HG02840 (cell line): ENCODE results near the gene GPC5.

Experiments
- ATAC-seq: cut with Tn5 transposase; IDR thresholded peaks from one replicate; pipeline ENCODE4 v1.9.1; 2021; ENCODE audit warnings: mild to moderate bottlenecking, moderate library complexity, moderate number of reproducible peaks; ENCODE audit not compliant: unreplicated experiment, low FRiP score

The GPC5 gene

DNA sequence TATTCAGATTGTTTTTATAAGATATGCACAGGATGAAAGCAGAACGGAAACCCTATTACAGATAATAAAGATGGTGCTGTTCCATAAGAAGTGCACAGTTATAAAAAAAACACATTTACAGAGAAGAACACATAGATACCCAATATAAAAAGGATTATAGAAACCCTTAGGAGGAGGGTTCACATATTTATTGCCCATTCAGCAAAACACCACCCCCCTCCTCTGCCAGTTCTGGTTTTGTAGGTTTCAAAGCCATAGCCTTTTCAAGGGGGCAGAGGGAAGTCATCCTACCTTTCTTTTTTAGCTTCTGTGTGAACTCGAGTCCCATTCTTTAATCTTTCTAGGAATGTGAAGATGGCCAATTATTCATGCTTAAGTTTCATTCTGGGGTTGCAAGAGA is 511.2 kb downstream of the GPC5 start:
- ATAC-seq: no peak

GRCh38 chr13:91922969-91923592 is 524.7 kb downstream of the GPC5 start:
- ATAC-seq: no peak

DNA sequence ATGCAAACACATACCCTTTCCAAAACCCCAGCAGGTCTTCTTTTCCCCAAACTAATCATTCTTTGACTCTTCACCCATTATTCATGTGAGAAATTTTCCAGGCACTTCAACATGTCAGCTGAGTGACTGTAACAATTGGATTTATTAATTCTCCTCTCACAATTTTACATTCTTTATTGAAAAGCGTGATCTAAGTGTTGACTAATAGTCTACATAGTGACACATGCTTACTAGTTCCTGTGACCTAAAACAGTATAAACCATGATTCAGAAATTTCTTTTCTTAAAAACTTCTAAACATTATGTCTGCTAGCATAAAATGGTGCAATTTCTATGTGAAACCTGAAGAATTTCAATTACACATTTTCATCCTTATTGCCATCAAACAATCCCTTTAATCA is 532.3 kb downstream of the GPC5 start:
- no peak for ATAC-seq

DNA sequence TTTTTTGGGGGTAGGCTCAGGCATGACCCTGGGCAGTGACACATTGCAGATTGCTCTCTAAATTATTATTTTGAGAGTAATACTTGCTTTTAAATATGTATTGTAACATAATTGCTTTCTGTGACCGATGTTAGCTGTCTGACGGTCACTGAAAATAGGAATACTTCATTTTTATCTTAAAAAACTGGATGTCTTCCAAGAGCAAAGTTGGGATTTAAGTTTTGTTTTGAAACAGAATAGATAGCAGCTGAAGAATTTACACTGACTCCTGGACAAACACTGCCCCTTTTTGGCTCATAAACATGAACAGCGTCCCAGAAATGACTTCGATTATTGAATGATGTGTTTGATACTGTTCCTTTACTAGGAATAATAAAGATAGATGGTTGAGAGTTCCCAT is 535.9 kb downstream of the GPC5 start:
- ATAC-seq: no peak

GRCh38 chr13:91946498-91947070 is 548.2 kb downstream of the GPC5 start:
- ATAC-seq: no peak

DNA sequence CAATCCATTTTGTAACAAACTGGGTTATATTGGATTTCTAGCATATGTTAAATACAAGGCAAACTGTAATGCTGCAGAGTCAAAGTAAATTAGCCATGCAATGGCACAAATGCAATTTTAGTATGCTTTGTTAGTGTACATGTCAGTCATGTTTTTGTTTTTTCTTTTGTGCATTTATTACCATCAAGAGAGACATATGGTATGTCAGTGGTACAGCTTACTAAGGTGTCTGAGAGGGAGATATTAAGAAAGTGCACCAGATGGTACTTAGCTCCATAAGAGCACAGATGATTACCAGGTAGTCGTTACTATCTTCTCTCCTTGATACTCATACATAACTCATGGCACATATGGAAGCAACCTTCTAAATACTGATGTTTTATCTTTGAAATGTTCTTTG is 550.3 kb downstream of the GPC5 start:
- ATAC-seq: no peak

DNA sequence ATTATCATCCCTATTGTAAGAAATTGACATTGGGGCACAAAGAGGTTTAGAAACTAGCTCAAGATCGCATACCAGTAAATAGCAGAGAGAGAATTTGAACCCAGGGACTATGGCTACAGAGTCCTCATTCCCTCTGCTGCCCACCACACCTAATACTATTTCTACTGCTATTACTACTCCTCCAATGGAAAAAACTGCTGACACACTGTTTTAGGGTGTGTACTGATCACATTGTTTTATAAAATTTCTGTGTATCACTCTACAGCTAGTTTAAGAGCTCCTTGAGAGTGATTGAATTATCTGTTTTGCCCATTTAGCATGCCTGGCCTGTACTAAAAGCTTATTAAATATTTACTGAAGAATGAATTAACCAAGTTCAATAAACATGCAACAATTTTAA is 552.4 kb downstream of the GPC5 start:
- ATAC-seq: no peak

- ATAC-seq: no peak
Measured at GRCh38 chr13:91955546-91956355, 557.3 kb downstream of the GPC5 start.

- ATAC-seq: no peak
Measured at GRCh38 chr13:91960947-91961346, 562.5 kb downstream of the GPC5 start.

- no peak for ATAC-seq
Measured at GRCh38 chr13:91962946-91963345, 564.5 kb downstream of the GPC5 start.

- no peak for ATAC-seq
Measured at GRCh38 chr13:91965511-91965910, 567.1 kb downstream of the GPC5 start.

- no peak for ATAC-seq
Measured at GRCh38 chr13:91978571-91978970, 580.1 kb downstream of the GPC5 start.

DNA sequence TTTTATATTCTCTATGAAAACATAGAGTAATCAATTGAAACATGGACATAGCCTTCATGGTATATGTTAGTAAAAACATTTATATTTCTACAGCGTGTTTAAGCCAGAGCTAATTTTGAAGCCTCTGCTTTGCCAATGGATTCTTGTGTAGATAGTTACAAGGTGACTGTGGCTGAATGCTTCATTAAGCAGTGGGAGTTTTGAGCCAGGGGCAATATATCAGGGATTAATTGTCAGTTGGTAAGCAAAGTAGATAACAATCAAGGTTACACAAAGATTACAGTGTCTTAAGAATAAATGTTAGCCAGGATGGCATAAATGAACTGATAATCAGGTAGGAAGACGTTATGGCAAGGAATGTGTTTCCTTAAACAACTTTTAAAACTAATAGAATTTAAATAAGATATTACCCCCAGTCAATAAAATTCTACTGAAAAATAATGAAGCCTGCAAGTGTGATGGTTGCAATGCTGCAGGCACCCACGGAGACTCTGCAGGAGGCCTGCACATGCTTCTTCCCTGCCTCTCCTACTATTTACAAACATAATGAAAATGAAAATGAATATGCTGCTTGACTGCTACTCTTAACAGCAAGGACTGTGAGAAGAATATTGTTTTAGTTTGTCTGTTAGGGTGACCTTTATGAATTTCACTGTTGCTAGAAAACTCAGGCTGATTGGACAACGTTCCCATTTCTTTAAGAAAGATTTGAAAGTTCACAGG is 588.5 kb downstream of the GPC5 start:
- no peak for ATAC-seq

DNA sequence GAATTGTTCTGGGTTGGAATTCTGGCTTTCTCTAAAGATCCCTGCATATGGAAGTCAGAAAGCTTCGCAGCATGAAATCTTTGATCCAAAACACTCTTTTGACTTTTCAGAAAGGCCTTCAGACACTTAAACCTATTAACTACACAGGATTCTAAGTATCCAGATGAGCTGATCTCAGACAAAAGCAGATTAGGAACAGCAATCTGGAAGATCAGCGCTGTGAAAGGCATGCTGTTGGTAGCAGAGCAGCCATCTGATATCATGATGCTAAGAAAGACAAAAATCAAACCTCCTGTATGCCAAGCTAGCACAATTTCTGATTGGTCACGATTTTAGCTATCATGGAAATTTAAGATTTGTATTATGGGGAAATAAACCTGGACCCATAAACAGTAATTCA is 589.9 kb downstream of the GPC5 start:
- ATAC-seq: no peak

GRCh38 chr13:92012787-92013186 is 614.4 kb downstream of the GPC5 start:
- no peak for ATAC-seq

DNA sequence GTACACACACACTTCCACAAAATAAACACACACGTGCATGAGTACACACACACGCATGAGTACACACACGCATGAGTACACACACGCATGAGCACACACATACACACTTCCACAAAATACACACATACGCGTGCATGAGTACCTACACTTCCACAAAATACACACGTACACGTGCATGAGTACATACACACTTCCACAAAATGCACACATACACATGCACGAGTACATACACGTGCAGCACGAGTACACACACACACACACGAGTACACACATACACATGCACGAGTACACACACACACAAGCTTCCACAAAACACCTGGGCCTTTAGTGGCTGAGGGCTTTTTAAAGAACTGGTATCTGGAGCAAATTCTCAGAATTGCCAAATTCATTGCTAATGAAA is 619.3 kb downstream of the GPC5 start:
- ATAC-seq: no peak

DNA sequence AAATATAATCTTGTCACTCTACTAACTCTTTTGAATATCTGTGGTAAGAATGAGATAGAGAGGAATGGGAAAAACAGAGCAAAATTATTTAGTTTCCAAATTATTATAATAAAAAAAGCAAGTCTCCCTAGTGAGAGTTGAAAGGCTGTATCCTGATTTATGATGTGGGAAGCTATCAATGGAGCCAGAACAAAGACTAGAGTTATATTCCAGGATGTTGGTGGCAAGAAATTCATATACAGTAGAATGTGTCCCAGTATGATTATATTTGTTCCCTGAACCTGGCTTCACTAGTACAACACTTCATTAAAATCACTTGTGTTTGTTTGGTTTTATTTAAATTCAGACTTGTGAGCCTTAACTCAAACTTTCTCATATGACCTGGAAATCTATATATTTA is 630.3 kb downstream of the GPC5 start:
- no peak for ATAC-seq

GRCh38 chr13:92029641-92030040 is 631.2 kb downstream of the GPC5 start:
- ATAC-seq: no peak

DNA sequence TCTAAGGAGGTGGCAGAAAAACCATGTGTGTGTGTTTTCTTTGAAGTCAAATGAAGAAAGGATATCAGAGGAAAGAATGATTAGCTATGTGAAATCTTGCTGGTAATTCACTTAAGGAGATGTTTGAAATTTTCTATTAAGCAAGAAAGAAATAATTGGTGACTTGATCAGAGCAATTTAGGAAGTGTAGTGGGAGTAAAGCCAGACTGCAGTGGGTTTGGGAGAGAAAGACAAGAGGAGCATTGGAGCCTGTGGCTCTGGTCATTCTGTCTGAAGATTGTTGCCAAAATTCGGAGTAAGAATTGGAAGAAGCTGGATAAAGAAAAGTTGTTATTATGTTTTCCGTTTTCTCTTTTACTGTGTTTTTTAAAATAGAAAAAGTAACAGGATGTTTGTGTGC is 640.5 kb downstream of the GPC5 start:
- no peak for ATAC-seq

GRCh38 chr13:92042522-92042921 is 644.1 kb downstream of the GPC5 start:
- ATAC-seq: no peak

DNA sequence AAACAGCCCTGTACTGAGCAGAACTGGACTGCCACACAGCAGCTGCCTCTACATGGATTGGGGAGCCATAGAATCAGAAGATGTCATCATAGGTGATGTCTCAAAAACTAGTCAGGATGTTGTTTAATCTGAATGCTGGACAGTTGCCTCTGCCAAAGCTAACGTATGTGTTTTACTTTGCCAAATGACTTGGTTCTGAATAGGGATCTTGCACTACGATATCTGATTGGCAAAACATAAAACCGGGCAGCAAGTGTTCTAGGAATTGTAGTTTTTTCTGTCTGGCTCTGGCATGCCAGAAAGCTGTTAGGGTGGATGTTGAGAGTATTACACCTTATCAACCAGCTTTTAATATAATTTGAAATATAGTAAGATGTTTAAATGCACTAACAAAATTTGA is 645.9 kb downstream of the GPC5 start:
- no peak for ATAC-seq
